Activated CD4-positive, alpha-beta T cell treated with anti-CD3 and anti-CD28 coated beads, Interleukin-2, Interleukin-6, amounts not matched to agents 100 ng/mL and 50 ng/mL, durations not matched to agents 16 hours and 8 hours (primary cell): ENCODE data around the gene GNG11.
"Not testable (repeated sequence)": the region's sequence is repeated elsewhere in the genome, so short reads cannot be mapped to it uniquely, and the experiment has no call there.

Source experiments
- DNase-seq: peaks from one replicate; pipeline ENCODE4 v3.0.0-alpha.2; 2020

The GNG11 gene

GRCh38 chr7:93913197-93913596 lies 8.3 kb upstream of the GNG11 start:
- no peak for DNase-seq

- DNase-seq: no peak
Observed at GRCh38 chr7:93914581-93915066, 6.9 kb upstream of the GNG11 start.

- DNase-seq: not testable (repeated sequence)
Observed at GRCh38 chr7:93915206-93915842, 6.2 kb upstream of the GNG11 start.

GRCh38 chr7:93915888-93916287 lies 5.6 kb upstream of the GNG11 start:
- DNase-seq: not testable (repeated sequence)

- DNase-seq: not testable (repeated sequence)
Observed at GRCh38 chr7:93916315-93916714, 5.2 kb upstream of the GNG11 start.

- DNase-seq: no peak
Observed at GRCh38 chr7:93920496-93921182, 896 bp upstream of the GNG11 start.

- no peak for DNase-seq
Observed at GRCh38 chr7:93921186-93921585, 349 bp upstream of the GNG11 start.

GRCh38 chr7:93923296-93923695 lies 1.8 kb downstream of the GNG11 start:
- no peak for DNase-seq

GRCh38 chr7:93923942-93924341 lies 2.4 kb downstream of the GNG11 start:
- no peak for DNase-seq

GRCh38 chr7:93926800-93927199 lies 5.3 kb downstream of the GNG11 start:
- DNase-seq: no peak

GRCh38 chr7:93927585-93927984 lies 6.0 kb downstream of the GNG11 start:
- no peak for DNase-seq

- no peak for DNase-seq
Observed at GRCh38 chr7:93931655-93932054, 10.1 kb downstream of the GNG11 start.

- no peak for DNase-seq
Observed at GRCh38 chr7:93933156-93933555, 11.6 kb downstream of the GNG11 start.

- DNase-seq: no peak
Observed at GRCh38 chr7:93935102-93935501, 13.6 kb downstream of the GNG11 start.

- no peak for DNase-seq
Observed at GRCh38 chr7:93937818-93938217, 16.3 kb downstream of the GNG11 start.

- no peak for DNase-seq
Observed at GRCh38 chr7:93938293-93938692, 16.8 kb downstream of the GNG11 start.

- no peak for DNase-seq
Observed at GRCh38 chr7:93941945-93942344, 20.4 kb downstream of the GNG11 start.

- no peak for DNase-seq
Observed at GRCh38 chr7:93943816-93944540, 22.4 kb downstream of the GNG11 start.

GRCh38 chr7:93944673-93945072 lies 23.1 kb downstream of the GNG11 start:
- no peak for DNase-seq

GRCh38 chr7:93945083-93945482 lies 23.5 kb downstream of the GNG11 start:
- no peak for DNase-seq

- no peak for DNase-seq
Observed at GRCh38 chr7:93945756-93946535, 24.4 kb downstream of the GNG11 start.

- no peak for DNase-seq
Observed at GRCh38 chr7:93948106-93948505, 26.6 kb downstream of the GNG11 start.

GRCh38 chr7:93948873-93949272 lies 27.3 kb downstream of the GNG11 start:
- no peak for DNase-seq
